ENCODE data around the gene TEX30.
A peak's percentile ranks its signal among the peaks of the same experiment; 100 is the strongest.

Gene TEX30

GRCh38 chr13:102807699-102808098 is 34.1 kb upstream of the TEX30 start:
- Histone ChIP-seq H3K9me3 (replicated peaks in 1 of 2; ENCODE audit: control insufficient read depth in 2 of 2, insufficient read depth in 1 of 2, low read depth in 1 of 2, low read length in 2 of 2) (peaks cover 0 to 21% of the 10 kb centered on the region in 2 donors), H2BK5ac (ENCODE audit: low read length) (no peak overlapping the region), H3K23ac (ENCODE audit: low read depth, low read length, poor library complexity) (no peak overlapping the region), H3K4me1 (ENCODE audit: control insufficient read depth in 2 of 2, insufficient read depth in 1 of 2, low read depth in 1 of 2, low read length in 2 of 2) (peaks cover 0 to 1% of the 10 kb centered on the region in 2 donors), H2AFZ (ENCODE audit: low read length) (no peak overlapping the region), H3K9ac (ENCODE audit: low read depth, low read length, poor library complexity) (no peak overlapping the region), H4K91ac (ENCODE audit: low read depth, low read length, poor library complexity) (no peak overlapping the region), H3K27ac (replicated peaks; ENCODE audit: low read length) (no peak overlapping the region), H2BK12ac (ENCODE audit: low read length) (no peak overlapping the region), H3K4ac (ENCODE audit: low read length) (no peak overlapping the region), H3K18ac (ENCODE audit: low read length) (no peak overlapping the region), H3K27me3 (ENCODE audit: control insufficient read depth in 3 of 3, insufficient read depth in 3 of 3, low read depth in 1 of 3, low read length in 3 of 3) (no peaks in the 10 kb centered on the region), H3K4me3 (ENCODE audit: low read length in 2 of 2) (no peak overlapping the region), H3K14ac (ENCODE audit: low read length) (no peak overlapping the region), H2AK5ac (ENCODE audit: low read depth, low read length) (no peak overlapping the region), H3K36me3 (replicated peaks in 1 of 2; ENCODE audit: control insufficient read depth in 2 of 2, insufficient read depth in 2 of 2, low read length in 2 of 2) (peaks cover 0 to 46% of the 10 kb centered on the region in 2 donors), H2BK15ac (ENCODE audit: low read length) (no peak overlapping the region), H2BK120ac (ENCODE audit: low read depth, low read length) (no peak overlapping the region), H4K8ac (ENCODE audit: low read depth, low read length) (no peak overlapping the region), H3K79me1 (ENCODE audit: low read depth, low read length) (no peaks in the 10 kb centered on the region), H3K4me2 (ENCODE audit: insufficient read depth, low read length, poor library complexity, severe bottlenecking) (no peak overlapping the region)
- DNase-seq (ENCODE audit: low spot score) = no peak
- no CpG with 5 or more reads among the region's 3 CpGs for WGBS, 2 donors (ENCODE audit: extremely low coverage in 2 of 2, insufficient read length in 2 of 2, insufficient replicate concordance in 1 of 2)

- H2AK5ac ChIP-seq (ENCODE audit: low read depth, low read length) = no peak overlapping the region
- H4K8ac ChIP-seq (ENCODE audit: low read depth, low read length) = no peak overlapping the region
- H3K4ac ChIP-seq (ENCODE audit: low read length) = no peak overlapping the region
- no peak overlapping the region for H4K91ac ChIP-seq (ENCODE audit: low read depth, low read length, poor library complexity)
- H2BK12ac ChIP-seq (ENCODE audit: low read length) = no peak overlapping the region
- H2BK5ac ChIP-seq (ENCODE audit: low read length) = no peak overlapping the region
- H3K79me1 ChIP-seq (ENCODE audit: low read depth, low read length) = no peaks in the 10 kb centered on the region
- H3K4me2 ChIP-seq (ENCODE audit: insufficient read depth, low read length, poor library complexity, severe bottlenecking) = no peak overlapping the region
- H2BK15ac ChIP-seq (ENCODE audit: low read length) = no peak overlapping the region
- no peak for DNase-seq (ENCODE audit: low spot score)
- no CpG with 5 or more reads among the region's 3 CpGs for WGBS, 2 donors (ENCODE audit: extremely low coverage in 2 of 2, insufficient read length in 2 of 2, insufficient replicate concordance in 1 of 2)
- no peak overlapping the region for H3K23ac ChIP-seq (ENCODE audit: low read depth, low read length, poor library complexity)
- H3K9me3 ChIP-seq (replicated peaks in 1 of 2; ENCODE audit: control insufficient read depth in 2 of 2, insufficient read depth in 1 of 2, low read depth in 1 of 2, low read length in 2 of 2) = peaks cover 0 to 8% of the 10 kb centered on the region in 2 donors
- no peak overlapping the region for H3K18ac ChIP-seq (ENCODE audit: low read length)
- H3K4me3 ChIP-seq (ENCODE audit: low read length in 2 of 2) = no peak overlapping the region
- H3K36me3 ChIP-seq (replicated peaks in 1 of 2; ENCODE audit: control insufficient read depth in 2 of 2, insufficient read depth in 2 of 2, low read length in 2 of 2) = peaks cover 0 to 36% of the 10 kb centered on the region in 2 donors
- H3K27ac ChIP-seq (replicated peaks; ENCODE audit: low read length) = no peak overlapping the region
- peaks cover 0 to 5% of the 10 kb centered on the region in 2 donors for H3K4me1 ChIP-seq (ENCODE audit: control insufficient read depth in 2 of 2, insufficient read depth in 1 of 2, low read depth in 1 of 2, low read length in 2 of 2)
- peaks cover 0 to under 1% (median 0%) of the 10 kb centered on the region in 3 experiments for H3K27me3 ChIP-seq (ENCODE audit: control insufficient read depth in 3 of 3, insufficient read depth in 3 of 3, low read depth in 1 of 3, low read length in 3 of 3)
- no peak overlapping the region for H3K9ac ChIP-seq (ENCODE audit: low read depth, low read length, poor library complexity)
- no peak overlapping the region for H2BK120ac ChIP-seq (ENCODE audit: low read depth, low read length)
- H2AFZ ChIP-seq (ENCODE audit: low read length) = no peak overlapping the region
- no peak overlapping the region for H3K14ac ChIP-seq (ENCODE audit: low read length)
Observed at GRCh38 chr13:102805680-102806079, 32.1 kb upstream of the TEX30 start.

GRCh38 chr13:102800145-102801041 is 26.8 kb upstream of the TEX30 start:
- WGBS, 2 donors (ENCODE audit: extremely low coverage in 2 of 2, insufficient read length in 2 of 2, insufficient replicate concordance in 1 of 2) = no CpG with 5 or more reads among the region's 81 CpGs
- Histone ChIP-seq H2AFZ (ENCODE audit: low read length) (peak overlapping the region; percentile 99), H3K18ac (ENCODE audit: low read length) (peak overlapping the region; percentile 90), H4K91ac (ENCODE audit: low read depth, low read length, poor library complexity) (no peak overlapping the region), H3K79me1 (ENCODE audit: low read depth, low read length) (no peaks in the 10 kb centered on the region), H3K4me3 (ENCODE audit: low read length in 2 of 2) (peak overlapping the region; percentile 89 to 92), H2AK5ac (ENCODE audit: low read depth, low read length) (no peak overlapping the region), H3K14ac (ENCODE audit: low read length) (no peak overlapping the region), H3K23ac (ENCODE audit: low read depth, low read length, poor library complexity) (no peak overlapping the region), H4K8ac (ENCODE audit: low read depth, low read length) (no peak overlapping the region), H3K36me3 (replicated peaks in 1 of 2; ENCODE audit: control insufficient read depth in 2 of 2, insufficient read depth in 2 of 2, low read length in 2 of 2) (peaks cover 0 to 27% of the 10 kb centered on the region in 2 donors), H3K4ac (ENCODE audit: low read length) (no peak overlapping the region), H3K9me3 (replicated peaks in 1 of 2; ENCODE audit: control insufficient read depth in 2 of 2, insufficient read depth in 1 of 2, low read depth in 1 of 2, low read length in 2 of 2) (no peaks in the 10 kb centered on the region), H3K27me3 (ENCODE audit: control insufficient read depth in 3 of 3, insufficient read depth in 3 of 3, low read depth in 1 of 3, low read length in 3 of 3) (peaks cover 0 to 19% (median 4%) of the 10 kb centered on the region in 3 experiments), H2BK120ac (ENCODE audit: low read depth, low read length) (no peak overlapping the region), H2BK15ac (ENCODE audit: low read length) (no peak overlapping the region), H3K4me1 (ENCODE audit: control insufficient read depth in 2 of 2, insufficient read depth in 1 of 2, low read depth in 1 of 2, low read length in 2 of 2) (peaks cover 0 to 5% of the 10 kb centered on the region in 2 donors), H2BK5ac (ENCODE audit: low read length) (no peak overlapping the region), H2BK12ac (ENCODE audit: low read length) (no peak overlapping the region), H3K27ac (replicated peaks; ENCODE audit: low read length) (no peak overlapping the region), H3K4me2 (ENCODE audit: insufficient read depth, low read length, poor library complexity, severe bottlenecking) (peak overlapping the region; percentile 94), H3K9ac (ENCODE audit: low read depth, low read length, poor library complexity) (peak overlapping the region; percentile 83)
- DNase-seq (ENCODE audit: low spot score) = peak; percentile 71

GRCh38 chr13:102799426-102800144 is 26.0 kb upstream of the TEX30 start:
- no peak overlapping the region for H4K91ac ChIP-seq (ENCODE audit: low read depth, low read length, poor library complexity)
- no peak overlapping the region for H4K8ac ChIP-seq (ENCODE audit: low read depth, low read length)
- H3K9me3 ChIP-seq (replicated peaks in 1 of 2; ENCODE audit: control insufficient read depth in 2 of 2, insufficient read depth in 1 of 2, low read depth in 1 of 2, low read length in 2 of 2) = no peaks in the 10 kb centered on the region
- H3K18ac ChIP-seq (ENCODE audit: low read length) = peak overlapping the region; percentile 92
- H3K27ac ChIP-seq (replicated peaks; ENCODE audit: low read length) = no peak overlapping the region
- peaks cover 0 to 19% (median 4%) of the 10 kb centered on the region in 3 experiments for H3K27me3 ChIP-seq (ENCODE audit: control insufficient read depth in 3 of 3, insufficient read depth in 3 of 3, low read depth in 1 of 3, low read length in 3 of 3)
- peak overlapping the region; percentile 94 for H3K4me2 ChIP-seq (ENCODE audit: insufficient read depth, low read length, poor library complexity, severe bottlenecking)
- H3K79me1 ChIP-seq (ENCODE audit: low read depth, low read length) = no peaks in the 10 kb centered on the region
- H2BK12ac ChIP-seq (ENCODE audit: low read length) = no peak overlapping the region
- H3K36me3 ChIP-seq (replicated peaks in 1 of 2; ENCODE audit: control insufficient read depth in 2 of 2, insufficient read depth in 2 of 2, low read length in 2 of 2) = peaks cover 0 to 27% of the 10 kb centered on the region in 2 donors
- H3K23ac ChIP-seq (ENCODE audit: low read depth, low read length, poor library complexity) = peak overlapping the region; percentile 73
- peak overlapping the region; percentile 63 for H2AK5ac ChIP-seq (ENCODE audit: low read depth, low read length)
- no peak overlapping the region for H2BK5ac ChIP-seq (ENCODE audit: low read length)
- peak; percentile 20 for DNase-seq (ENCODE audit: low spot score)
- H3K4ac ChIP-seq (ENCODE audit: low read length) = no peak overlapping the region
- peaks cover 0 to 5% of the 10 kb centered on the region in 2 donors for H3K4me1 ChIP-seq (ENCODE audit: control insufficient read depth in 2 of 2, insufficient read depth in 1 of 2, low read depth in 1 of 2, low read length in 2 of 2)
- WGBS, 2 donors (ENCODE audit: extremely low coverage in 2 of 2, insufficient read length in 2 of 2, insufficient replicate concordance in 1 of 2) = no CpG with 5 or more reads among the region's 69 CpGs
- H2AFZ ChIP-seq (ENCODE audit: low read length) = peak overlapping the region; percentile 99
- no peak overlapping the region for H3K14ac ChIP-seq (ENCODE audit: low read length)
- no peak overlapping the region for H2BK15ac ChIP-seq (ENCODE audit: low read length)
- H3K9ac ChIP-seq (ENCODE audit: low read depth, low read length, poor library complexity) = peak overlapping the region; percentile 88
- no peak overlapping the region for H2BK120ac ChIP-seq (ENCODE audit: low read depth, low read length)
- peak overlapping the region; percentile 89 to 92 for H3K4me3 ChIP-seq (ENCODE audit: low read length in 2 of 2)

Measured in neuronal stem cell (in vitro differentiated cells).